HUES48 (cell line): Measurements from ENCODE around the gene TMBIM1.
"Not testable (repeated sequence)": the region's sequence is repeated elsewhere in the genome, so short reads cannot be mapped to it uniquely, and the experiment has no call there.

Experiments
- H3K27ac ChIP-seq: one replicate; pipeline ENCODE4 v1.7.0; 2013; ENCODE audit warnings: low read depth, low read length, inconsistent platforms
- H3K27me3 ChIP-seq: 2 replicates; pipeline ENCODE4 v1.6.1; 2013; ENCODE audit warnings: mild to moderate bottlenecking, low read length; ENCODE audit not compliant: control insufficient read depth, insufficient read depth
- H3K36me3 ChIP-seq: 2 replicates; pipeline ENCODE4 v1.6.1; 2013; ENCODE audit warnings: low read length; ENCODE audit not compliant: control insufficient read depth, insufficient read depth
- H3K4me1 ChIP-seq: 2 replicates; pipeline ENCODE4 v1.6.1; 2013; ENCODE audit warnings: mild to moderate bottlenecking, low read length; ENCODE audit not compliant: control insufficient read depth, insufficient read depth
- H3K4me3 ChIP-seq: 2 replicates; pipeline ENCODE4 v1.5.1; 2013; ENCODE audit warnings: mild to moderate bottlenecking, low read depth, low read length
- H3K9ac ChIP-seq: 2 replicates; pipeline ENCODE4 v1.6.1; 2013; ENCODE audit warnings: mild to moderate bottlenecking, low read depth, low read length, moderate library complexity
- H3K9me3 ChIP-seq: 2 replicates; pipeline ENCODE4 v1.6.1; 2013; ENCODE audit warnings: low read length; ENCODE audit not compliant: control insufficient read depth, insufficient read depth

TMBIM1 gene

GRCh38 chr2:218315397-218315796 lies 23.1 kb upstream of the TMBIM1 start:
- Histone ChIP-seq H3K36me3 (no peaks in the 10 kb centered on the region), H3K9me3 (no peaks in the 10 kb centered on the region), H3K27me3 (no peaks in the 10 kb centered on the region), H3K27ac (no peak overlapping the region), H3K4me3 (no peak overlapping the region), H3K4me1 (0 out of 2 replicates have a peak, but pooled peaks cover 3% of the 10 kb centered on the region), H3K9ac (no peak overlapping the region)

GRCh38 chr2:218314764-218315163 lies 22.5 kb upstream of the TMBIM1 start:
- H3K27ac ChIP-seq, H3K9ac ChIP-seq, H3K4me3 ChIP-seq, H3K4me1 ChIP-seq, H3K9me3 ChIP-seq, H3K27me3 ChIP-seq, H3K36me3 ChIP-seq: not testable (repeated sequence)

- H3K4me1 ChIP-seq, result 0 out of 2 replicates have a peak, but pooled peaks cover 3% of the 10 kb centered on the region
- no peak overlapping the region for H3K4me3 ChIP-seq
- no peak overlapping the region for H3K9ac ChIP-seq
- no peaks in the 10 kb centered on the region for H3K9me3 ChIP-seq
- no peaks in the 10 kb centered on the region for H3K27me3 ChIP-seq
- H3K27ac ChIP-seq, result no peak overlapping the region
- no peaks in the 10 kb centered on the region for H3K36me3 ChIP-seq
Measured at GRCh38 chr2:218313356-218313755, 21.1 kb upstream of the TMBIM1 start.

- Histone ChIP-seq H3K27ac (no peak overlapping the region), H3K4me3 (no peak overlapping the region), H3K27me3 (no peaks in the 10 kb centered on the region), H3K9ac (no peak overlapping the region), H3K36me3 (no peaks in the 10 kb centered on the region), H3K4me1 (0 out of 2 replicates have a peak, but pooled peaks cover 3% of the 10 kb centered on the region), H3K9me3 (no peaks in the 10 kb centered on the region)
Measured at GRCh38 chr2:218312267-218312756, 20.0 kb upstream of the TMBIM1 start.

GRCh38 chr2:218311541-218312266 lies 19.4 kb upstream of the TMBIM1 start:
- not testable (repeated sequence) for H3K27me3 ChIP-seq, H3K9ac ChIP-seq, H3K27ac ChIP-seq, H3K4me1 ChIP-seq, H3K36me3 ChIP-seq, H3K9me3 ChIP-seq, H3K4me3 ChIP-seq

- H3K4me1 ChIP-seq, result no peaks in the 10 kb centered on the region
- H3K27me3 ChIP-seq, result no peaks in the 10 kb centered on the region
- H3K9ac ChIP-seq, result no peak overlapping the region
- no peak overlapping the region for H3K4me3 ChIP-seq
- H3K27ac ChIP-seq, result no peak overlapping the region
- no peaks in the 10 kb centered on the region for H3K36me3 ChIP-seq
- no peaks in the 10 kb centered on the region for H3K9me3 ChIP-seq
Measured at GRCh38 chr2:218310853-218311540, 18.7 kb upstream of the TMBIM1 start.

GRCh38 chr2:218307415-218308090 lies 15.2 kb upstream of the TMBIM1 start:
- Histone ChIP-seq H3K27ac (no peak overlapping the region), H3K9ac (no peak overlapping the region), H3K27me3 (no peaks in the 10 kb centered on the region), H3K36me3 (no peaks in the 10 kb centered on the region), H3K4me1 (no peaks in the 10 kb centered on the region), H3K4me3 (no peak overlapping the region), H3K9me3 (no peaks in the 10 kb centered on the region)

- Histone ChIP-seq H3K4me1 (no peaks in the 10 kb centered on the region), H3K27me3 (no peaks in the 10 kb centered on the region), H3K9me3 (no peaks in the 10 kb centered on the region), H3K36me3 (no peaks in the 10 kb centered on the region), H3K9ac (no peak overlapping the region), H3K27ac (no peak overlapping the region), H3K4me3 (no peak overlapping the region)
Measured at GRCh38 chr2:218306184-218306920, 14.0 kb upstream of the TMBIM1 start.

GRCh38 chr2:218305383-218305782 lies 13.1 kb upstream of the TMBIM1 start:
- Histone ChIP-seq H3K36me3 (no peaks in the 10 kb centered on the region), H3K4me1 (no peaks in the 10 kb centered on the region), H3K27ac (no peak overlapping the region), H3K9me3 (no peaks in the 10 kb centered on the region), H3K9ac (no peak overlapping the region), H3K27me3 (no peaks in the 10 kb centered on the region), H3K4me3 (no peak overlapping the region)

GRCh38 chr2:218301176-218301819 lies 9.0 kb upstream of the TMBIM1 start:
- Histone ChIP-seq H3K4me3 (no peak overlapping the region), H3K27ac (no peak overlapping the region), H3K27me3 (no peaks in the 10 kb centered on the region), H3K9me3 (no peaks in the 10 kb centered on the region), H3K36me3 (no peaks in the 10 kb centered on the region), H3K9ac (no peak overlapping the region), H3K4me1 (no peaks in the 10 kb centered on the region)
